Trophoblast cell (in vitro differentiated cells and primary cell): ENCODE measurements around the gene MAML3.

Experiments
- DNase-seq, 2 donors: peaks; one replicate each; pipeline ENCODE4 v3.0.0-alpha.2; 2016
- H2AFZ ChIP-seq: 2 replicates; pipeline ENCODE4 v1.6.1; 2013; ENCODE audit warnings: low read length, moderate library complexity, mild to moderate bottlenecking; ENCODE audit not compliant: insufficient read depth, poor library complexity
- H2AK5ac ChIP-seq: 2 replicates; pipeline ENCODE4 v1.6.1; 2013; ENCODE audit warnings: mild to moderate bottlenecking, low read length
- H2BK120ac ChIP-seq: 2 replicates; pipeline ENCODE4 v1.6.1; 2013; ENCODE audit warnings: low read length, mild to moderate bottlenecking, moderate library complexity; ENCODE audit not compliant: insufficient read depth, poor library complexity
- H2BK12ac ChIP-seq: 2 replicates; pipeline ENCODE4 v1.6.1; 2013; ENCODE audit warnings: mild to moderate bottlenecking, low read length, moderate library complexity
- H2BK5ac ChIP-seq: 2 replicates; pipeline ENCODE4 v1.6.1; 2013; ENCODE audit warnings: low read length, low read depth, moderate library complexity, mild to moderate bottlenecking; ENCODE audit not compliant: poor library complexity
- H3K14ac ChIP-seq: 2 replicates; pipeline ENCODE4 v1.6.1; 2013; ENCODE audit warnings: mild to moderate bottlenecking, low read length
- H3K18ac ChIP-seq: 2 replicates; pipeline ENCODE4 v1.6.1; 2013; ENCODE audit warnings: mild to moderate bottlenecking, low read length
- H3K23ac ChIP-seq: 2 replicates; pipeline ENCODE4 v1.6.1; 2013; ENCODE audit warnings: low read length
- H3K27ac ChIP-seq: 2 replicates; pipeline ENCODE4 v1.5.1; 2013; ENCODE audit warnings: low read depth, mild to moderate bottlenecking, inconsistent platforms, low read length, moderate library complexity
- H3K27me3 ChIP-seq: 2 replicates; pipeline ENCODE4 v1.6.1; 2013; ENCODE audit warnings: inconsistent platforms, mild to moderate bottlenecking, low read length, moderate library complexity; ENCODE audit not compliant: insufficient read depth
- H3K36me3 ChIP-seq, 2 experiments: 1 replicate in 1 of 2; 2 replicates in 1 of 2; pipeline ENCODE4 v1.6.1; 2013; ENCODE audit warnings: low read length in 2 of 2, mild to moderate bottlenecking in 2 of 2, moderate library complexity in 1 of 2; ENCODE audit not compliant: insufficient read depth in 2 of 2, control insufficient read depth in 1 of 2
- H3K4ac ChIP-seq: 2 replicates; pipeline ENCODE4 v1.6.1; 2013; ENCODE audit warnings: low read depth, mild to moderate bottlenecking, low read length, moderate library complexity
- H3K4me1 ChIP-seq, 2 experiments: 1 replicate in 1 of 2; 2 replicates in 1 of 2; pipeline ENCODE4 v1.6.1; 2013; ENCODE audit warnings: low read length in 2 of 2, mild to moderate bottlenecking in 2 of 2, moderate library complexity in 1 of 2; ENCODE audit not compliant: insufficient read depth in 2 of 2, control insufficient read depth in 1 of 2
- H3K4me2 ChIP-seq: 2 replicates; pipeline ENCODE4 v1.6.1; 2013; ENCODE audit warnings: inconsistent platforms, mild to moderate bottlenecking, low read length, moderate library complexity
- H3K4me3 ChIP-seq: 2 replicates; pipeline ENCODE4 v1.5.1; 2013; ENCODE audit warnings: mild to moderate bottlenecking, low read depth, low read length, inconsistent platforms
- H3K79me1 ChIP-seq: one replicate; pipeline ENCODE4 v1.6.1; 2013; ENCODE audit warnings: low read length
- H3K79me2 ChIP-seq: 2 replicates; pipeline ENCODE4 v1.6.1; 2013; ENCODE audit warnings: low read length, mild to moderate bottlenecking; ENCODE audit not compliant: control insufficient read depth, insufficient read depth, poor library complexity
- H3K9ac ChIP-seq: 2 replicates; pipeline ENCODE4 v1.6.1; 2013; ENCODE audit warnings: mild to moderate bottlenecking, low read length
- H3K9me3 ChIP-seq: 2 replicates; pipeline ENCODE4 v1.6.1; 2013; ENCODE audit warnings: low read depth, mild to moderate bottlenecking, control low read depth, inconsistent platforms, low read length; ENCODE audit not compliant: insufficient read depth
- H4K12ac ChIP-seq: 2 replicates; pipeline ENCODE4 v1.6.1; 2013; ENCODE audit warnings: low read depth, mild to moderate bottlenecking, low read length, moderate library complexity
- H4K8ac ChIP-seq: 2 replicates; pipeline ENCODE4 v1.6.1; 2013; ENCODE audit warnings: low read depth, mild to moderate bottlenecking, low read length, moderate library complexity
- H4K91ac ChIP-seq: one replicate; pipeline ENCODE4 v1.6.1; 2013; ENCODE audit warnings: low read depth, mild to moderate bottlenecking, low read length, moderate library complexity
- WGBS: extraction: QIAGEN DNeasy Blood & Tissue Kit; methylation state at CpG from one replicate; pipeline ENCODE4 v1.1.7; 2013; ENCODE audit warnings: missing lambda C conversion rate; ENCODE audit not compliant: insufficient read length, insufficient coverage; ENCODE audit errors: extremely low coverage; 5-methylcytosine and 5-hydroxymethylcytosine counted together

MAML3 gene

DNA sequence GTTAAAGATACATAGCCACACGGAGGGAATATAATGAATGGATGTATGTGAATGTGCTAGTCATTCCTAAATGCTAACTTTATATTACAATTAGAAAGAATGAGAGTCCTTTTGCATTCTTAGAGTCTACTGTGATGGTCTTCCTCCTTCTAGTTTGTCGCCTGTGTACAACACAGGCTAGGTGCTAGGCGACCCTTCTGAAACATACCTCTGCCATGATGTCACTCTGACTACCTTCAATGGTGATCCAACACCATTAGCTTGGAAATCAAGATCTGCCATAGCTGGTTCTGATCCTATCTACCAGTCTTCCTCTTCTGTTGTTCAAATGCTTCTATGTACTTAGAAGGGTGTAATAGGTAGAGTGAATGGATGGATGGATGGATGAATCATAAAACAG lies 337.1 kb downstream of the MAML3 start:
- Histone ChIP-seq H3K9me3 (no peaks in the 10 kb centered on the region), H3K4me3 (no peak overlapping the region), H3K79me1 (peaks cover 5% of the 10 kb centered on the region), H3K4me2 (no peak overlapping the region), H2BK120ac (no peak overlapping the region), H3K27me3 (no peaks in the 10 kb centered on the region), H3K18ac (no peak overlapping the region), H4K91ac (no peak overlapping the region), H3K27ac (no peak overlapping the region), H3K4ac (no peak overlapping the region), H3K79me2 (peaks cover 2% of the 10 kb centered on the region), H3K14ac (no peak overlapping the region), H2AFZ (no peak overlapping the region), H2AK5ac (no peak overlapping the region), H3K36me3 (no peaks in the 10 kb centered on the region), H2BK12ac (no peak overlapping the region), H3K9ac (no peak overlapping the region), H4K12ac (no peak overlapping the region), H3K23ac (no peak overlapping the region), H3K4me1 (peaks cover 6 to 7% of the 10 kb centered on the region in 2 experiments), H2BK5ac (no peak overlapping the region), H4K8ac (no peak overlapping the region)
- no peak for DNase-seq
- WGBS: no CpG with 5 or more reads among the region's 3 CpGs

DNA sequence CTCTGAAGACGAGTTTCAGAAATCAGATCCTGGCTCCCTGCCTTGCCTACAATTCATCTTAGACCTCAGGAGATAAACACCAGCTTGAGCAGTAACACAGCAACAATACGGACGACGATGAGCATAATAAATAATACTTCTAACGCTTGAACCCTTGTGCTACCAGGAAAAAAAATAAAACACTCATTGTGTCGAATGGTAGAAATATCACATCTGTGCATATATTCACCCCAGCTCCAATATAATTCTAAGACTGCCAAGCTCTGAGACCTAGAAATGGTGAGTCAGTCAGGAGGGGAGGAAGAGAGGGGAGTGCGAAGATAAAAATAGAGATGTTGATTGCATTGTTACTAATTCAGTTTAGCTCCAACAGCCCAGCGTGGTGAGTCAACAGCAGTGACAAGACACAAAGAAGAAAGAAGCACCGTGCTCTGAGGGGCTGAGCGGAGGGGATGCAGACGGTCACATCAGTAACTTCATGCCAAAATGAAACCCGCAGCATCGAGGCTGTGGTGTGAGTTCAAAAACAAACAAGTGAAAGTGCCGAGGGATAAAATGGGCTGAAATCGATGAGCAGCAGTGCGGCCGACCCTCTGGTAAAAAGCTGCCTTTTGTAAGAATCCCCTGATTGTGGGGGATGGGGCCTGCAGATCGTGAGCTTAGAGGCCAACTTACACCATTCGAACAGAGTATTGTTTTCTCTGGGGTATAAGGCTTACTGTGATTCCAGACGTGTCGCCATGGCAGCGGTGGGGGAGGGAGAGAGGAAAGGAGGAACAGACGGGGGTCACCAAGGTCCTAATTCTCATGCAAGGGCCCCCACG lies 338.0 kb downstream of the MAML3 start:
- H3K4ac ChIP-seq: peak overlapping the region; percentile 53
- H3K79me2 ChIP-seq: peaks cover 2% of the 10 kb centered on the region
- no peaks in the 10 kb centered on the region for H3K9me3 ChIP-seq
- H2BK5ac ChIP-seq: peak overlapping the region; percentile 38
- no peak overlapping the region for H3K9ac ChIP-seq
- H3K36me3 ChIP-seq: no peaks in the 10 kb centered on the region
- H3K23ac ChIP-seq: no peak overlapping the region
- peak overlapping the region; percentile 52 for H2AFZ ChIP-seq
- peaks cover 5% of the 10 kb centered on the region for H3K79me1 ChIP-seq
- peak overlapping the region; percentile 37 for H3K18ac ChIP-seq
- WGBS: no CpG with 5 or more reads among the region's 24 CpGs
- H4K8ac ChIP-seq: peak overlapping the region; percentile 17
- H2AK5ac ChIP-seq: peak overlapping the region; percentile 34
- H4K12ac ChIP-seq: no peak overlapping the region
- no peaks in the 10 kb centered on the region for H3K27me3 ChIP-seq
- peak overlapping the region; percentile 54 for H2BK12ac ChIP-seq
- no peak overlapping the region for H3K4me3 ChIP-seq
- DNase-seq: peak; percentile 8 to 24
- peak overlapping the region; percentile 36 for H3K4me2 ChIP-seq
- peaks cover 6 to 7% of the 10 kb centered on the region in 2 experiments for H3K4me1 ChIP-seq
- H2BK120ac ChIP-seq: no peak overlapping the region
- H3K14ac ChIP-seq: peak overlapping the region; percentile 42
- no peak overlapping the region for H3K27ac ChIP-seq
- peak overlapping the region; percentile 70 for H4K91ac ChIP-seq

DNA sequence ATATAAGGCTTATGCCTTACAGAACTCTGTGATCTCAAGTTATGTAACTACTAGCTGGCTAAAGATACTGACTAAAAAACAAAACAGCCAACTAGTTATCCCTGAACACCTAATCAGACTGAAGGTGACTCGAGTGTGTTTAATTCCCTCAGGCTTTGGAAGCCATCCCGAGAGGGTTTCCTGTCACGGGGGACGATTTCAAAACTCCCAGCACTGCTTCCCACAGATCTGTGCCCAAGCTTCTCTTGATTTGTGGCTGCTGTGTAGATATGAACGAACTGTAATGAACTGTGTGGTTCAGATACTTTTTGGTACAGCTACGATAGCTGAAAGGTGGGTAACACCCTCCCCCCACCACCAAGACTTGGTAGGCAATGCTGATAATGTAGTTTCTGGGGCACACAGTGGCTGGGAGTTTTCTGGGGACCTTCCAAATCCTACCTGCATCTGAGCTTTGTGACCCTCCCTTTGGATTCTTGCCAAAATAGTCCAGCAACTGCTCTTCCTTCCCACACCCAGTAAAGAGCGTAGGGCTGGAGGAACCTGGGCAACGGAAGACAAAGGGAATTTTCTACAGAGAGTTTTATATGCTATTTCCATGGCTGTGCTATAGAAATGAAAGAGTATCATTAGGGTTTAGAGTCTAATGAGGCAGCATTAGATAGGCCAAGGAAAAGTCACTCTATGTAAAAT lies 339.5 kb downstream of the MAML3 start:
- WGBS: no CpG with 5 or more reads among the region's 8 CpGs
- no peak overlapping the region for H2BK120ac ChIP-seq

DNA sequence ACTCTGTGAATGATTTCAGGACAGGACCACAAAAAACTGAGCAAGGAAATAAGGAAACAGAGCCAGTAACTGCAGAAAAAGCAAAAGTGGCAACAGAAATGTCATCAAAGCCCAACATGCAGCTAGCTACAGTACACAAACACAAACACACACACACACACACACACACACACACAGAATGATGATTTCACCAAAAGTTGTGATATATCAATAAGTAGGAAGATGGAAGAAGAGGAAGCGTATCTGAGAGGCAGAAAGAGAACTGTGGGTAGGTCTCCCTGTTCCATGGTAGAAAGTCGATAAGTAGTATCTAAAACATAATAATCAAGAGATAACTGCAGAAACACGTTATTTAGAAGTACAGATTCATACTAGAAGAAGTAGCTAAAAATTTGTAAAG lies 340.1 kb downstream of the MAML3 start:
- Histone ChIP-seq H3K4me1 (peaks cover 12% of the 10 kb centered on the region in 2 experiments), H3K4me3 (no peak overlapping the region), H2AFZ (no peak overlapping the region), H3K36me3 (no peaks in the 10 kb centered on the region), H2BK5ac (no peak overlapping the region), H3K79me1 (peaks cover 7% of the 10 kb centered on the region), H2BK120ac (no peak overlapping the region), H3K9me3 (no peaks in the 10 kb centered on the region), H3K14ac (no peak overlapping the region), H4K8ac (no peak overlapping the region), H3K18ac (no peak overlapping the region), H4K91ac (no peak overlapping the region), H3K23ac (no peak overlapping the region), H2AK5ac (no peak overlapping the region), H3K27ac (no peak overlapping the region), H3K4ac (no peak overlapping the region), H3K4me2 (no peak overlapping the region), H3K9ac (no peak overlapping the region), H3K79me2 (peaks cover 2% of the 10 kb centered on the region), H3K27me3 (no peaks in the 10 kb centered on the region), H4K12ac (no peak overlapping the region), H2BK12ac (no peak overlapping the region)
- no peak for DNase-seq
- no CpG with 5 or more reads among the region's 3 CpGs for WGBS

More for the DNA sequence above, 339.5 kb downstream of the MAML3 start:
- no peak for DNase-seq
- no peak overlapping the region for H3K9ac ChIP-seq
- no peak overlapping the region for H2AK5ac ChIP-seq
- no peak overlapping the region for H3K4ac ChIP-seq
- no peak overlapping the region for H3K23ac ChIP-seq
- H3K27ac ChIP-seq: no peak overlapping the region
- H3K27me3 ChIP-seq: no peaks in the 10 kb centered on the region
- peaks cover 2% of the 10 kb centered on the region for H3K79me2 ChIP-seq
- no peak overlapping the region for H3K18ac ChIP-seq
- no peak overlapping the region for H3K14ac ChIP-seq
- no peaks in the 10 kb centered on the region for H3K9me3 ChIP-seq
- H2BK12ac ChIP-seq: no peak overlapping the region
- peaks cover 8 to 9% of the 10 kb centered on the region in 2 experiments for H3K4me1 ChIP-seq
- no peak overlapping the region for H2AFZ ChIP-seq
- no peaks in the 10 kb centered on the region for H3K36me3 ChIP-seq
- H3K4me3 ChIP-seq: no peak overlapping the region
- no peak overlapping the region for H4K12ac ChIP-seq
- H4K8ac ChIP-seq: no peak overlapping the region
- H3K79me1 ChIP-seq: peaks cover 5% of the 10 kb centered on the region
- no peak overlapping the region for H2BK5ac ChIP-seq
- H3K4me2 ChIP-seq: no peak overlapping the region
- H4K91ac ChIP-seq: no peak overlapping the region
